ENCODE data around the gene BICC1. TPM values are rescaled to one million over a fixed set of nuclear protein-coding genes. Genes with fewer than 3 reads are reported as not detected.

Gene BICC1
- total RNA-seq, 4 donors from 2014 or later: 28.8 to 39.0 (median 30.5) TPM

DNA sequence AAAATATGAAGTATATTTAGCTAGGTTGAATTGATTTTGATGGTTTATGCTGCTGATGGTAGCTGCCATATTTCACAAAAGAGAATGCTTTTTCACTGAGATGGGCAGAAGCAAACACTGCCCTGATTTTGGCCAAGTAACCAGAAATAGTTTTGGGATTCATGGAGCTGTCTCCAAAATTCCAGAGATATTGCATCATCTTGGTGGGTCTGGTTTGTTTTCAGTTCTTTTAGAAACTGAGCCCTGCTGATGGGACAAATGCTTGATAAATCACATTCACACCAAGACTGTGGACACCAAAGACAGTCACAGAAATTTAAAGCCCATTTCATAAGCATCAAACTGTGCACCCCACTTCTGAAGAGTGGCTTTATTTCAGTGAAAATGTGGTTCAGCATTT lies 140.5 kb downstream of the BICC1 start:
- no peak for TF ChIP-seq EP300 (IDR thresholded peaks at IDR 0.05)
- TF ChIP-seq, protein P1, sequence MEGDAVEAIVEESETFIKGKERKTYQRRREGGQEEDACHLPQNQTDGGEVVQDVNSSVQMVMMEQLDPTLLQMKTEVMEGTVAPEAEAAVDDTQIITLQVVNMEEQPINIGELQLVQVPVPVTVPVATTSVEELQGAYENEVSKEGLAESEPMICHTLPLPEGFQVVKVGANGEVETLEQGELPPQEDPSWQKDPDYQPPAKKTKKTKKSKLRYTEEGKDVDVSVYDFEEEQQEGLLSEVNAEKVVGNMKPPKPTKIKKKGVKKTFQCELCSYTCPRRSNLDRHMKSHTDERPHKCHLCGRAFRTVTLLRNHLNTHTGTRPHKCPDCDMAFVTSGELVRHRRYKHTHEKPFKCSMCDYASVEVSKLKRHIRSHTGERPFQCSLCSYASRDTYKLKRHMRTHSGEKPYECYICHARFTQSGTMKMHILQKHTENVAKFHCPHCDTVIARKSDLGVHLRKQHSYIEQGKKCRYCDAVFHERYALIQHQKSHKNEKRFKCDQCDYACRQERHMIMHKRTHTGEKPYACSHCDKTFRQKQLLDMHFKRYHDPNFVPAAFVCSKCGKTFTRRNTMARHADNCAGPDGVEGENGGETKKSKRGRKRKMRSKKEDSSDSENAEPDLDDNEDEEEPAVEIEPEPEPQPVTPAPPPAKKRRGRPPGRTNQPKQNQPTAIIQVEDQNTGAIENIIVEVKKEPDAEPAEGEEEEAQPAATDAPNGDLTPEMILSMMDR (IDR thresholded peaks at IDR 0.05): no peak
- TF ChIP-seq POLR2A (IDR thresholded peaks at IDR 0.05): no peak
- H3K27ac ChIP-seq: no peak overlapping the region
- no peak overlapping the region for H3K4me3 ChIP-seq
- peaks cover 0 to 18% (median 4%) of the 10 kb centered on the region in 4 donors for H3K4me1 ChIP-seq
- DNase-seq (ENCODE audit: low spot score in 2 of 2): no peak
- H3K9me3 ChIP-seq: no peaks in the 10 kb centered on the region
- no peaks in the 10 kb centered on the region for H3K27me3 ChIP-seq
- H3K36me3 ChIP-seq: no peaks in the 10 kb centered on the region

DNA sequence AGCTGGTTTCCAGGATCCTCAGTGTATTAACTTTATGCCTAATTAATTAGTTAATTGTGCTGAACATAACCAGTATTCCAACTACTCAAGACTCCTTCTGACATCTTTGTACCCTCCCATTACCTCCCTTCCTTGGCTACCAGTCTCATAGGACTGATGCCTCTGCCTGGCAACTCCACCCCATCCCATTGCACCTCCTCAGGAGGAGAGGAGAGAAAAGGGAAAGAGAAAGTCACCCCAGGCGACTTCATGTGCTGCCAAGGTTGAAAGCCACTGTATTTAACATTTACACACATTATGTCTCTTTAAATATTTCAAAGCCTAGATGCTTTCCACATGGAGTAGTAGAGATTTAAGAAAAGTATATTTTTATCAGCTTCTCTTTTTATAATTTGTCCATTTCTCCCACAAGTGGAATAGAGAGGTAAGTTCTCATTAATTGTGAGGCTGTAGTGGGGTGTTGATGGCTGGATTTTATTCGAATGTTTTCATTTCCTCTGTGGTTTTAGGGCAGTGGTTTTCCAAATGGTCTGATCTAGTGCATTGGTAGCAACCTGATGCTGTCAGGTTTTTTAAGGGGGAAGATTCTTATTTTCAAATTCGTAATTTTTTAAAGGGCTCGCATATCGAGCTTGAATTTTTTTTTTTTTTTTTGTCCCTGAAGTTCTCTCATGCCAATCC lies 148.0 kb downstream of the BICC1 start:
- H3K4me1 ChIP-seq: peaks cover 0 to 13% (median 0%) of the 10 kb centered on the region in 4 donors
- no peaks in the 10 kb centered on the region for H3K36me3 ChIP-seq
- peaks cover 0 to 24% (median 0%) of the 10 kb centered on the region in 4 donors for H3K9me3 ChIP-seq
- no peak for DNase-seq (ENCODE audit: low spot score in 2 of 2)
- no peaks in the 10 kb centered on the region for H3K27me3 ChIP-seq
- 71 to 73% methylated on average over 5 of the region's 5 CpGs for WGBS, 2 donors
- no peak overlapping the region for H3K4me3 ChIP-seq
- no peak for TF ChIP-seq EP300 (IDR thresholded peaks at IDR 0.05)
- TF ChIP-seq, protein P1 (IDR thresholded peaks at IDR 0.05): no peak
- no peak for TF ChIP-seq POLR2A (IDR thresholded peaks at IDR 0.05)
- H3K27ac ChIP-seq: peak overlapping the region in 2 of 4 donors; percentile 40 to 55

DNA sequence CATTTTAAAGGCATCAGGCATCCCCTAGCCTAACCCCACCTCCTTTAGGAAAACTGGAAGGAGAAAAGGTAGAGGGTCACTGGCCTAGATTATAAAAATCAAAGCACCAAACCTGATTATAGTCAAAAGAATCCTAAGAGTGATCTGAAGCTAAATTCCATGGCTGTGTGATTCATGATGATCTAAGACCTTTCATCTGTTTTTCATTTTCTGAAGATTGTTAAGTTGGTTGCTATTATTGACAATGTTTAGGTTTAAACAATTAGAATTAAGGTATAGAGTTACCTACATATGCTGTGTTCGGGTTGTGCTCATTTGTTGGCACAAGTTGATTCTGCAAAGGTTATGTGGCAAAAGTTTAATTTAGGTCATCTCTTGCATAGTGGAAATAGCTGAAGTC lies 148.7 kb downstream of the BICC1 start:
- DNase-seq (ENCODE audit: low spot score in 2 of 2): no peak

DNA sequence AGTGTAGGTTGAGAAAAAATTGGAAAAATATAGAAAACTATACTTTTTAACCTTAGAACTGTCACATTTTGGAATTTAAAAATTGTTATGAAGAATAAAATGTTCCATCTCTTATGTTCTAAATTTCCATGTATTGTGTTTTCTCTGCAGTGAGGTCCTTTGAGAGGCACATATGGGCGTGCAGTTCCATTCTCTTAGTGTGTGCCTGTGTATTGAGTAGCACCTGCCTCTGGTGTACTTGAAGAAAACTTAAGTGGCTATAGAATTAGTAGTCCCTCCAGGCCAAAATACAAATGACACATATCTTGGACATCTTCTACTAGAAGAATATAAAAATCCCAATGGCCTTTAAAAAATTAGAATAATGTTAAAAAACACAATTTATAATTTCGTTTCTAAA lies 149.2 kb downstream of the BICC1 start:
- Histone ChIP-seq H3K9me3 (peaks cover 0 to 24% (median 0%) of the 10 kb centered on the region in 4 donors), H3K4me1 (peaks cover 0 to 13% (median 2%) of the 10 kb centered on the region in 4 donors), H3K27me3 (no peaks in the 10 kb centered on the region), H3K4me3 (no peak overlapping the region), H3K27ac (peak overlapping the region in 2 of 4 donors; percentile 22 to 43), H3K36me3 (no peaks in the 10 kb centered on the region)
- no peak for DNase-seq (ENCODE audit: low spot score in 2 of 2)
- TF ChIP-seq, protein P1 (IDR thresholded peaks at IDR 0.05): no peak
- TF ChIP-seq POLR2A (IDR thresholded peaks at IDR 0.05) (no peak), EP300 (IDR thresholded peaks at IDR 0.05) (no peak)
- WGBS, 2 donors: 32 to 40% methylated on average over 2 of the region's 2 CpGs

More for the DNA sequence above, 148.7 kb downstream of the BICC1 start:
- 66 to 71% methylated on average over 1 of the region's 1 CpG for WGBS, 2 donors
- H3K27me3 ChIP-seq: no peaks in the 10 kb centered on the region
- H3K27ac ChIP-seq: peak overlapping the region in 2 of 4 donors; percentile 16 to 55
- no peaks in the 10 kb centered on the region for H3K36me3 ChIP-seq
- peaks cover 0 to 24% (median 0%) of the 10 kb centered on the region in 4 donors for H3K9me3 ChIP-seq
- no peak overlapping the region for H3K4me3 ChIP-seq
- no peak for TF ChIP-seq EP300 (IDR thresholded peaks at IDR 0.05)
- TF ChIP-seq, protein P1 (IDR thresholded peaks at IDR 0.05): no peak
- TF ChIP-seq POLR2A (IDR thresholded peaks at IDR 0.05): no peak
- H3K4me1 ChIP-seq: peaks cover 0 to 13% (median under 1%) of the 10 kb centered on the region in 4 donors

DNA sequence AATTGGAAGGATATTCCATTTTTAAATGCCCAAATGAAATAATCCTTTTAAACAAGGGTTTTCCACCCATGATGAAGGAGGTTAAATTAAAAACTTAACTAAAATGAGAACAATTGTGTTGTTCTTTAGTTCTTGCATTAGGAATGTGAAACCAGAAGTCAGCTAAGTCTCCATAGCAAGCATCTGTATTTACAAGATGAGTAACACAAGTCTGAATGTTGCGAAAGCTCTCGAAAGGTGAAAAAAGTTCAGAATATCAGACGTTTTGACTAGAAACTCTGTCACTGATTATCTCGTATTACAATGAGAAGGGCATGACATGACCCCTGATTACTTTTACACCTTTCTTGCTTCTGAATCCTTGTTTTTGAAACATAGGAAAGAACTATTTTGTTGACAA lies 149.6 kb downstream of the BICC1 start:
- WGBS, 2 donors: 60 to 63% methylated on average over 4 of the region's 4 CpGs
- TF ChIP-seq, protein P1 (IDR thresholded peaks at IDR 0.05): no peak
- TF ChIP-seq EP300 (IDR thresholded peaks at IDR 0.05): peak in 1 of 2 donors; percentile 67
- peak overlapping the region in 2 of 4 donors; percentile 22 to 43 for H3K27ac ChIP-seq
- peaks cover 0 to 24% (median 0%) of the 10 kb centered on the region in 4 donors for H3K9me3 ChIP-seq
- no peaks in the 10 kb centered on the region for H3K27me3 ChIP-seq
- no peaks in the 10 kb centered on the region for H3K36me3 ChIP-seq
- H3K4me1 ChIP-seq: peaks cover 0 to 13% (median 2%) of the 10 kb centered on the region in 4 donors
- DNase-seq (ENCODE audit: low spot score in 2 of 2): peak in 1 of 2 donors; percentile 47
- no peak overlapping the region for H3K4me3 ChIP-seq
